Right hindlimb (tissue), 1 donor: ENCODE data around the gene ZSCAN22.

Experiments used
- DNase-seq: peaks from one replicate; pipeline ENCODE4 v3.0.0-alpha.2; 2018

ZSCAN22 gene

GRCh38 chr19:58379246-58379645 is 52.5 kb downstream of the ZSCAN22 start:
- peak; percentile 19 for DNase-seq

- DNase-seq, result no peak
Measured at GRCh38 chr19:58380037-58380661, 53.4 kb downstream of the ZSCAN22 start.

GRCh38 chr19:58380662-58381459 is 54.1 kb downstream of the ZSCAN22 start, which contains the start of gene ZNF837:
ZNF837 (minus strand) TSS chr19:58381030; CDS start chr19:58369332, 11,698 bp downstream.
- DNase-seq, result peak; percentile 99

GRCh38 chr19:58381460-58382212 is 54.8 kb downstream of the ZSCAN22 start:
- DNase-seq, result peak; percentile 20

- DNase-seq, result peak; percentile 15
Measured at GRCh38 chr19:58382997-58383603, 56.3 kb downstream of the ZSCAN22 start.

- DNase-seq, result peak; percentile 21
Measured at GRCh38 chr19:58385313-58385890, 58.6 kb downstream of the ZSCAN22 start.

GRCh38 chr19:58385891-58386575 is 59.2 kb downstream of the ZSCAN22 start:
- no peak for DNase-seq

- peak; percentile 98 for DNase-seq
Measured at GRCh38 chr19:58386576-58387337, 60.0 kb downstream of the ZSCAN22 start, which contains the start of gene RPS5. RPS5 (plus strand) TSS chr19:58387269; CDS start chr19:58388138, 869 bp downstream.

GRCh38 chr19:58387338-58388174 is 60.8 kb downstream of the ZSCAN22 start:
- peak; percentile 23 for DNase-seq

GRCh38 chr19:58388175-58388526 is 61.4 kb downstream of the ZSCAN22 start:
- DNase-seq, result no peak
